K562 (cell line): ENCODE data around the gene TAOK2. TPM values are rescaled to one million over a fixed set of nuclear protein-coding genes. Genes with fewer than 3 reads are reported as not detected.

Experiments
- ATAC-seq: fragments of 200-7000 bp; cut with Tn5 transposase; 3 replicates; pipeline ENCODE4 v1.9.1; 2020; ENCODE audit warnings: moderate library complexity
- BruUV-seq: library from RNA; stranded (reverse); fragments of 400-500 nt; replicated peaks from 2 replicates; lab custom pipeline; 2021; lab: Mats Ljungman, UMichigan
- CTCF ChIA-PET: fragments of 300-600 bp; formaldehyde crosslinking; extraction: SDS; loops from one replicate; lab custom pipeline; 2021; ENCODE audit warnings: low intra/inter-chr PET ratio; lab: Yijun Ruan, JAX
- POLR2A ChIA-PET: fragments of 300-600, 350-650 bp; sonication (Branson Sonifier 250); formaldehyde crosslinking; extraction: SDS; loops from one replicate; lab custom pipeline; 2021; ENCODE audit warnings: antibody characterized with exemption, inconsistent platforms; lab: Yijun Ruan, JAX
- DNase-seq, 4 experiments: peaks; one replicate each; pipeline versions ENCODE4 v3.0.0 to v3.0.0-alpha.2; 2011 to 2018; ENCODE audit warnings: low spot score in 3 of 4, mixed read lengths in 3 of 4; ENCODE audit errors: extremely low read depth in 1 of 4
- FAIRE-seq: peaks from 2 replicates; lab custom pipeline; 2011; peaks lifted over from hg19 to GRCh38; lab: Jason Lieb, UNC
- H2AFZ ChIP-seq: 2 replicates; pipeline ENCODE4 v1.6.0; 2011; ENCODE audit warnings: low read depth, low read length, control low read depth, inconsistent platforms
- H3K27ac ChIP-seq: fragments of 200-600 bp; 3 replicates; pipeline ENCODE4 v1.8.0; 2011; ENCODE audit warnings: low read depth, mild to moderate bottlenecking, control low read depth, inconsistent platforms, low read length, moderate library complexity, mixed read lengths; ENCODE audit errors: extremely low read depth
- H3K27me3 ChIP-seq, 2 experiments: fragments of 300-600 bp in 1 of 2; 2 replicates in 1 of 2; 3 replicates in 1 of 2; pipeline versions ENCODE4 v1.6.0 to v1.8.0; 2011; ENCODE audit warnings: inconsistent platforms in 2 of 2, low read length in 2 of 2, mild to moderate bottlenecking in 1 of 2, mixed read lengths in 1 of 2, moderate library complexity in 1 of 2; ENCODE audit not compliant: control insufficient read depth in 2 of 2, insufficient read depth in 2 of 2
- H3K36me3 ChIP-seq: fragments of 300-600 bp; 3 replicates; pipeline ENCODE4 v1.8.0; 2011; ENCODE audit warnings: mild to moderate bottlenecking, low read length, inconsistent platforms; ENCODE audit not compliant: control insufficient read depth, insufficient read depth
- H3K4me1 ChIP-seq, 2 experiments: fragments of 200-600 bp in 1 of 2; replicated peaks in 1 of 2; 2 replicates in 1 of 2; 3 replicates in 1 of 2; pipeline versions ENCODE4 v1.5.1 to v1.8.0; 2011; ENCODE audit warnings: inconsistent platforms in 2 of 2, low read length in 2 of 2, mild to moderate bottlenecking in 1 of 2, mixed read lengths in 1 of 2, moderate library complexity in 1 of 2; ENCODE audit not compliant: control insufficient read depth in 2 of 2, insufficient read depth in 2 of 2
- H3K4me2 ChIP-seq: 2 replicates; pipeline ENCODE4 v1.6.1; 2011; ENCODE audit warnings: low read length, control low read depth, inconsistent platforms, mixed read lengths; ENCODE audit not compliant: insufficient read depth
- H3K4me3 ChIP-seq: fragments of 200-600 bp; sonication (generic), shearing (Covaris generic); 2 replicates; pipeline ENCODE4 v1.5.1; 2016; ENCODE audit warnings: control low read depth, inconsistent platforms
- H3K79me2 ChIP-seq: fragments of 200-600 bp; 3 replicates; pipeline ENCODE4 v1.8.0; 2011; ENCODE audit warnings: low read length, inconsistent platforms; ENCODE audit not compliant: control insufficient read depth, insufficient read depth
- H3K9ac ChIP-seq, 2 experiments: 2 replicates each; pipeline versions ENCODE4 v1.6.0 to v1.6.1; 2011; ENCODE audit warnings: low read depth in 2 of 2, low read length in 2 of 2, control low read depth in 1 of 2, inconsistent platforms in 1 of 2, mild to moderate bottlenecking in 1 of 2, mixed read lengths in 1 of 2; ENCODE audit not compliant: insufficient read depth in 1 of 2
- H3K9me1 ChIP-seq: one replicate; pipeline ENCODE4 v1.6.0; 2011; ENCODE audit warnings: inconsistent platforms, mild to moderate bottlenecking, low read length, moderate library complexity; ENCODE audit not compliant: control insufficient read depth, insufficient read depth
- H3K9me3 ChIP-seq: replicated peaks from 2 replicates; pipeline ENCODE4 v1.5.1; 2011; ENCODE audit warnings: low read depth, low read length, inconsistent platforms; ENCODE audit not compliant: control insufficient read depth, insufficient read depth
- H4K20me1 ChIP-seq: replicated peaks from 2 replicates; pipeline ENCODE4 v1.6.1; 2011; ENCODE audit warnings: low read length, inconsistent platforms, mixed read lengths; ENCODE audit not compliant: control insufficient read depth, insufficient read depth
- BCL6 ChIP-seq: fragments of 250-450 bp; sonication (Bioruptor Pico); IDR thresholded peaks from 2 replicates; pipeline ENCODE4 v1.4.0; 2020
- CEBPG ChIP-seq, 3 experiments: fragments of 200-800 bp in 1 of 3; sonication (Bioruptor generic) in 1 of 3; sonication (generic) in 1 of 3; formaldehyde crosslinking in 1 of 3; IDR thresholded peaks in 2 of 3; conservative IDR thresholded peaks in 1 of 3; 2 replicates each; pipeline versions ENCODE4 v1.6.1 to v1.8.0; 2016 to 2022; ENCODE audit warnings: missing compliant biosample characterization in 2 of 3, missing genetic modification characterization in 2 of 3, mild to moderate bottlenecking in 1 of 3, missing genetic modification reagents in 1 of 3
- COPS2 ChIP-seq: fragments of 450-650 bp; conservative IDR thresholded peaks from 2 replicates; pipeline ENCODE4 v1.6.1; 2016; ENCODE audit warnings: mild to moderate bottlenecking, moderate library complexity
- ETV1 ChIP-seq: fragments of 450-650 bp; conservative IDR thresholded peaks from 2 replicates; pipeline ENCODE4 v1.6.1; 2016; ENCODE audit warnings: missing genetic modification characterization, control low read depth, low read depth, missing compliant biosample characterization
- HCFC1 ChIP-seq: IDR thresholded peaks from 2 replicates; pipeline ENCODE4 v1.6.1; 2012; ENCODE audit warnings: low read depth, low read length, improper control_type of control experiment
- RAD21 ChIP-seq, 2 experiments: fragments of 250-450 bp in 1 of 2; fragments of 450-650 bp in 1 of 2; sonication (Bioruptor Pico) in 1 of 2; formaldehyde crosslinking in 1 of 2; IDR thresholded peaks in 1 of 2; conservative IDR thresholded peaks in 1 of 2; 2 replicates each; pipeline versions ENCODE4 v1.4.0 to v1.8.0; 2020 to 2022; ENCODE audit warnings: mild to moderate bottlenecking in 2 of 2, moderate library complexity in 1 of 2
- SPI1 ChIP-seq: IDR thresholded peaks from 2 replicates; pipeline ENCODE4 v1.6.1; 2011; ENCODE audit warnings: low read depth, low read length, control low read depth, borderline replicate concordance
- ZC3H11A ChIP-seq: IDR thresholded peaks from 2 replicates; pipeline ENCODE4 v1.6.1; 2012; ENCODE audit warnings: low read depth, low read length, improper control_type of control experiment
- ZKSCAN8 ChIP-seq: fragments of 200-800 bp; sonication (Bioruptor generic); IDR thresholded peaks from 2 replicates; pipeline ENCODE4 v1.6.1; 2016; ENCODE audit warnings: missing genetic modification characterization, missing compliant biosample characterization
- ZNF146 ChIP-seq: IDR thresholded peaks from one replicate; pipeline ENCODE4 v1.6.1; 2018; ENCODE audit warnings: missing compliant biosample characterization; ENCODE audit not compliant: unreplicated experiment
- ZZZ3 ChIP-seq: fragments of 450-650 bp; IDR thresholded peaks from 2 replicates; pipeline ENCODE4 v1.6.1; 2016; ENCODE audit warnings: antibody characterized with exemption, mild to moderate bottlenecking, moderate library complexity
- WGBS: fragments of 100-300 bp; shearing (Covaris generic); methylation state at CpG from one replicate; pipeline ENCODE4 v1.1.6; 2016; ENCODE audit warnings: low coverage, mixed read lengths; ENCODE audit not compliant: insufficient coverage; ENCODE audit errors: missing lambda C conversion rate; 5-methylcytosine and 5-hydroxymethylcytosine counted together
- in situ Hi-C: fragments of 300-500 bp; cut with MboI; formaldehyde crosslinking; loops from 4 replicates; pipeline ENCODE4 v1.15.0; 2018; ENCODE audit warnings: inconsistent platforms, mixed read lengths
- intact Hi-C: fragments of 100-400 bp; cut with micrococcal nuclease; formaldehyde crosslinking; loops from 2 replicates; pipeline ENCODE4 v1.14.2; 2022
- polyA plus RNA-seq, 8 experiments: library from polyadenylated mRNA; depleted of rRNA in 4 of 8; stranded (reverse) in 5 of 8; unstranded in 3 of 8; fragments of >200 nt; fragmentation: Nextera tagmentation in 2 of 8; fragmentation: Illumina TruSeq in 1 of 8; extraction: Ambion mirVana in 2 of 8; extraction: Trizol in 1 of 8; gene quantifications; 2 replicates each; pipeline versions ENCODE4 v1.2.1 to v1.2.3, GENCODE V29; 2011 to 2014; ENCODE audit warnings: inconsistent platforms in 1 of 8, missing spikeins in 1 of 8
- total RNA-seq, 7 experiments: library from RNA; depleted of rRNA in 6 of 7; stranded (reverse); fragments of >200 nt in 6 of 7; fragmentation: Illumina TruSeq in 2 of 7; extraction: Trizol in 2 of 7; gene quantifications; 2 replicates each; pipeline versions ENCODE4 v1.2.1 to v1.2.3, GENCODE V29; 2011 to 2021; ENCODE audit warnings: low replicate concordance in 1 of 7
- TF ChIP-seq, protein P1 (sequence below): sonication (generic); formaldehyde crosslinking; IDR thresholded peaks from 2 replicates; pipeline ENCODE4 v1.8.0; 2023; ENCODE audit warnings: mild to moderate bottlenecking, missing genetic modification reagents
- TF ChIP-seq, protein P2 (sequence below): fragments of 250-450 bp; sonication (Bioruptor Pico); IDR thresholded peaks from 2 replicates; pipeline ENCODE4 v1.9.0; 2021; ENCODE audit warnings: mild to moderate bottlenecking, inconsistent platforms
- TF ChIP-seq, protein P3 (sequence below), 3 experiments: IDR thresholded peaks in 2 of 3; conservative IDR thresholded peaks in 1 of 3; 2 replicates each; pipeline ENCODE4 v1.5.1; 2011 to 2012; ENCODE audit warnings: low read length in 3 of 3, mild to moderate bottlenecking in 3 of 3, control low read depth in 2 of 3, improper control_type of control experiment in 1 of 3, inconsistent platforms in 1 of 3, low read depth in 1 of 3, mixed read lengths in 1 of 3, moderate library complexity in 1 of 3; ENCODE audit not compliant: insufficient read depth in 2 of 3
- TF ChIP-seq, protein P4 (sequence below): fragments of 250-450 bp; sonication (Bioruptor Pico); IDR thresholded peaks from 2 replicates; pipeline ENCODE4 v1.4.0; 2020; ENCODE audit warnings: borderline replicate concordance

TAOK2 gene
- total and polyA plus RNA-seq, 9 of the 15 experiments (the other 6 are each of a cell fraction or from before 2014, with no cell fraction given), result 0.10 to 41.8 (median 13.7) TPM

DNA sequence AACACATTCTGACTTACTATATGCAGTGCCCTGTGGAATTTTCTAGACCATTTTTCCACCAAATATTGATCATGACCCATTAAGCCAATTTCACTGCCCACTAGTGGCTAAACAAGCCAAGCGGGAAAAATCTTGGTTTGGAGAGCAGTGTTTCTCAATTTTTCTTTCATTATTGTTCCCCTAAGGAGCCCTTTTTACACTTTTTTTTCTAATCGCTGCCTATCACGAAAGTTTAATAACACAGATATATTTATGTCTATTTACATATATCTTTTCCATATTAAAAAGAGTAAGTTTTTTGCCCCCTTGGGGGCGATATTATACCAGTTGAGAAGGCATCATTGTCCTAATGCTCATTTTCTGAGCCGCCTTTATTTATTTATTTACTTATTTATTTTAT, 68.2 kb downstream of the TAOK2 start:
- H2AFZ ChIP-seq, result no peak overlapping the region
- H3K36me3 ChIP-seq, result no peaks in the 10 kb centered on the region
- no peak overlapping the region for H3K27ac ChIP-seq
- intact Hi-C loops, result no loop called here
- peak in 1 of 4 experiments; percentile 44 for DNase-seq
- H3K79me2 ChIP-seq, result no peaks in the 10 kb centered on the region
- H3K9me1 ChIP-seq, result no peaks in the 10 kb centered on the region
- H3K9me3 ChIP-seq, result no peaks in the 10 kb centered on the region
- ATAC-seq, result no peak
- H3K4me3 ChIP-seq, result no peak overlapping the region
- no peak overlapping the region for H3K9ac ChIP-seq
- no TSS peak for BruUV-seq
- in situ Hi-C loops, result no loop called here
- H3K4me1 ChIP-seq, result peaks cover 0 to 5% of the 10 kb centered on the region in 2 experiments; a peak in 3 of 5 replicates
- H3K4me2 ChIP-seq, result no peak overlapping the region
- H3K27me3 ChIP-seq, result peaks cover 0 to 8% of the 10 kb centered on the region in 2 experiments; a peak in 2 of 5 replicates
- H4K20me1 ChIP-seq, result no peaks in the 10 kb centered on the region
- 0% methylated on average over 5 of the region's 5 CpGs for WGBS
- peak; percentile 57 for FAIRE-seq
- CTCF ChIA-PET, result interaction anchor here (0.6 to 0.7 kb wide), 2 partner anchors 98 to 652 kb away, joined by 3 read pairs; no protein-coding TSS in a partner anchor
- POLR2A ChIA-PET, result interaction anchor here (1.1 kb wide), 1 partner anchor 11 kb away, joined by 3 read pairs; a partner anchor contains a TSS
- TF ChIP-seq ZZZ3 (no peak), SPI1 (no peak), ZC3H11A (no peak), ZNF146 (CRISPR knock-in tag) (no peak), ZKSCAN8 (CRISPR knock-in tag) (no peak), HCFC1 (no peak), ETV1 (no peak), RAD21 (CRISPR knock-in tag; conservative IDR thresholded peaks at IDR 0.05 in 1 of 2, IDR thresholded peaks at IDR 0.05 in 1 of 2) (peak; percentile 57 to 58), CEBPG (CRISPR knock-in tag; IDR thresholded peaks at IDR 0.05) (no peak), CEBPG (tag; conservative IDR thresholded peaks at IDR 0.05 in 1 of 2, IDR thresholded peaks at IDR 0.05 in 1 of 2) (no peak), BCL6 (CRISPR knock-in tag) (no peak), COPS2 (no peak)
- TF ChIP-seq, protein P1, sequence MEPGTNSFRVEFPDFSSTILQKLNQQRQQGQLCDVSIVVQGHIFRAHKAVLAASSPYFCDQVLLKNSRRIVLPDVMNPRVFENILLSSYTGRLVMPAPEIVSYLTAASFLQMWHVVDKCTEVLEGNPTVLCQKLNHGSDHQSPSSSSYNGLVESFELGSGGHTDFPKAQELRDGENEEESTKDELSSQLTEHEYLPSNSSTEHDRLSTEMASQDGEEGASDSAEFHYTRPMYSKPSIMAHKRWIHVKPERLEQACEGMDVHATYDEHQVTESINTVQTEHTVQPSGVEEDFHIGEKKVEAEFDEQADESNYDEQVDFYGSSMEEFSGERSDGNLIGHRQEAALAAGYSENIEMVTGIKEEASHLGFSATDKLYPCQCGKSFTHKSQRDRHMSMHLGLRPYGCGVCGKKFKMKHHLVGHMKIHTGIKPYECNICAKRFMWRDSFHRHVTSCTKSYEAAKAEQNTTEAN (CRISPR knock-in tag), result no peak
- TF ChIP-seq, protein P2, sequence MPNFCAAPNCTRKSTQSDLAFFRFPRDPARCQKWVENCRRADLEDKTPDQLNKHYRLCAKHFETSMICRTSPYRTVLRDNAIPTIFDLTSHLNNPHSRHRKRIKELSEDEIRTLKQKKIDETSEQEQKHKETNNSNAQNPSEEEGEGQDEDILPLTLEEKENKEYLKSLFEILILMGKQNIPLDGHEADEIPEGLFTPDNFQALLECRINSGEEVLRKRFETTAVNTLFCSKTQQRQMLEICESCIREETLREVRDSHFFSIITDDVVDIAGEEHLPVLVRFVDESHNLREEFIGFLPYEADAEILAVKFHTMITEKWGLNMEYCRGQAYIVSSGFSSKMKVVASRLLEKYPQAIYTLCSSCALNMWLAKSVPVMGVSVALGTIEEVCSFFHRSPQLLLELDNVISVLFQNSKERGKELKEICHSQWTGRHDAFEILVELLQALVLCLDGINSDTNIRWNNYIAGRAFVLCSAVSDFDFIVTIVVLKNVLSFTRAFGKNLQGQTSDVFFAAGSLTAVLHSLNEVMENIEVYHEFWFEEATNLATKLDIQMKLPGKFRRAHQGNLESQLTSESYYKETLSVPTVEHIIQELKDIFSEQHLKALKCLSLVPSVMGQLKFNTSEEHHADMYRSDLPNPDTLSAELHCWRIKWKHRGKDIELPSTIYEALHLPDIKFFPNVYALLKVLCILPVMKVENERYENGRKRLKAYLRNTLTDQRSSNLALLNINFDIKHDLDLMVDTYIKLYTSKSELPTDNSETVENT, result no peak
- TF ChIP-seq, protein P3, sequence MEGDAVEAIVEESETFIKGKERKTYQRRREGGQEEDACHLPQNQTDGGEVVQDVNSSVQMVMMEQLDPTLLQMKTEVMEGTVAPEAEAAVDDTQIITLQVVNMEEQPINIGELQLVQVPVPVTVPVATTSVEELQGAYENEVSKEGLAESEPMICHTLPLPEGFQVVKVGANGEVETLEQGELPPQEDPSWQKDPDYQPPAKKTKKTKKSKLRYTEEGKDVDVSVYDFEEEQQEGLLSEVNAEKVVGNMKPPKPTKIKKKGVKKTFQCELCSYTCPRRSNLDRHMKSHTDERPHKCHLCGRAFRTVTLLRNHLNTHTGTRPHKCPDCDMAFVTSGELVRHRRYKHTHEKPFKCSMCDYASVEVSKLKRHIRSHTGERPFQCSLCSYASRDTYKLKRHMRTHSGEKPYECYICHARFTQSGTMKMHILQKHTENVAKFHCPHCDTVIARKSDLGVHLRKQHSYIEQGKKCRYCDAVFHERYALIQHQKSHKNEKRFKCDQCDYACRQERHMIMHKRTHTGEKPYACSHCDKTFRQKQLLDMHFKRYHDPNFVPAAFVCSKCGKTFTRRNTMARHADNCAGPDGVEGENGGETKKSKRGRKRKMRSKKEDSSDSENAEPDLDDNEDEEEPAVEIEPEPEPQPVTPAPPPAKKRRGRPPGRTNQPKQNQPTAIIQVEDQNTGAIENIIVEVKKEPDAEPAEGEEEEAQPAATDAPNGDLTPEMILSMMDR (IDR thresholded peaks at IDR 0.05 in 2 of 3, conservative IDR thresholded peaks at IDR 0.05 in 1 of 3; ENCODE audit: insufficient read depth in 2 of 3, low read depth in 1 of 3, low read length in 3 of 3), result peak in 2 of 3 experiments; percentile 51 to 76; a peak in 5 of 6 replicates
- TF ChIP-seq, protein P4, sequence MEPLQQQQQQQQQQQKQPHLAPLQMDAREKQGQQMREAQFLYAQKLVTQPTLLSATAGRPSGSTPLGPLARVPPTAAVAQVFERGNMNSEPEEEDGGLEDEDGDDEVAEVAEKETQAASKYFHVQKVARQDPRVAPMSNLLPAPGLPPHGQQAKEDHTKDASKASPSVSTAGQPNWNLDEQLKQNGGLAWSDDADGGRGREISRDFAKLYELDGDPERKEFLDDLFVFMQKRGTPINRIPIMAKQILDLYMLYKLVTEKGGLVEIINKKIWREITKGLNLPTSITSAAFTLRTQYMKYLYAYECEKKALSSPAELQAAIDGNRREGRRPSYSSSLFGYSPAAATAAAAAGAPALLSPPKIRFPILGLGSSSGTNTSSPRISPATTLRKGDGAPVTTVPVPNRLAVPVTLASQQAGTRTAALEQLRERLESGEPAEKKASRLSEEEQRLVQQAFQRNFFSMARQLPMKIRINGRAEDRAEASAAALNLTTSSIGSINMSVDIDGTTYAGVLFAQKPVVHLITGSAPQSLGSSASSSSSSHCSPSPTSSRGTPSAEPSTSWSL (CRISPR knock-in tag), result no peak
